Measurements from ENCODE around the gene GOLPH3L. TPM values are rescaled to one million over a fixed set of nuclear protein-coding genes. Genes with fewer than 3 reads are reported as not detected.
A peak's percentile ranks its signal among the peaks of the same experiment; 100 is the strongest.
"Not testable (repeated sequence)": the region's sequence is repeated elsewhere in the genome, so short reads cannot be mapped to it uniquely, and the experiment has no call there.

GOLPH3L gene
- total RNA-seq, 3 donors from 2014 or later: 22.2 to 44.3 (median 31.8) TPM

DNA sequence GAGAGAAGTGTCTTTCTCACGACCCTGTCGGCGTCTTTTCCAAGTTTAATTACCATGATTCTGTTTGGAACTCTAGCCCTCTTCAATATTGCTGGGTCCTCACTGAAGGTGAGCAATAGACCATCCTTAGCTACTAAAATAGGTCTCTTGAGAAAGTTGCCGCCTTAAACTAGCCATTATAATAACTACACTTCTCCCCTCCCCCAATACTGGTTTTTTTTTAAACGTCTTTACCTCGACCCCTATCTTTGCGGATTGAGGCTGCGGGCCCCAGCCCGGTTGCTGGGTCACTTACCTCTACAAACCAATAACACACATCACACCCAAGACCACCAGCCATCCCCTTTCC is 68.2 kb downstream of the GOLPH3L start:
- intact Hi-C loops (cut with DNase I; ENCODE audit: low total_unique reads): loop anchor here (5.0 kb wide), 1 partner anchor 66 kb away; no protein-coding TSS in a partner anchor
- Histone ChIP-seq H3K4me1 (peaks cover 0 to 7% of the 10 kb centered on the region in 2 donors), H3K27me3 (no peaks in the 10 kb centered on the region), H3K4me3 (peak overlapping the region; percentile 53 to 70 (median 67)), H3K9me3 (no peaks in the 10 kb centered on the region), H3K36me3 (no peaks in the 10 kb centered on the region), H3K27ac (peak overlapping the region; percentile 96 to 97)
- no peak for DNase-seq (ENCODE audit: low spot score in 2 of 2)
- TF ChIP-seq POLR2AphosphoS5 (IDR thresholded peaks at IDR 0.05): no peak
- no peak for TF ChIP-seq CTCF (IDR thresholded peaks at IDR 0.05)
- TF ChIP-seq POLR2A (IDR thresholded peaks at IDR 0.05): no peak

- Histone ChIP-seq H3K36me3 (no peaks in the 10 kb centered on the region), H3K9me3 (no peaks in the 10 kb centered on the region), H3K4me3 (peak overlapping the region in 2 of 3 donors; percentile 67 to 70), H3K27me3 (no peaks in the 10 kb centered on the region), H3K4me1 (peaks cover 0 to 7% of the 10 kb centered on the region in 2 donors), H3K27ac (peak overlapping the region in 1 of 2 donors; percentile 97)
- TF ChIP-seq CTCF (IDR thresholded peaks at IDR 0.05): no peak
- no peak for TF ChIP-seq POLR2AphosphoS5 (IDR thresholded peaks at IDR 0.05)
- no peak for TF ChIP-seq POLR2A (IDR thresholded peaks at IDR 0.05)
- intact Hi-C loops (cut with DNase I; ENCODE audit: low total_unique reads): loop anchor here (5.0 kb wide), 1 partner anchor 66 kb away; no protein-coding TSS in a partner anchor
- no peak for DNase-seq (ENCODE audit: low spot score in 2 of 2)
Observed at GRCh38 chr1:150627826-150628410, 69.0 kb downstream of the GOLPH3L start.

DNA sequence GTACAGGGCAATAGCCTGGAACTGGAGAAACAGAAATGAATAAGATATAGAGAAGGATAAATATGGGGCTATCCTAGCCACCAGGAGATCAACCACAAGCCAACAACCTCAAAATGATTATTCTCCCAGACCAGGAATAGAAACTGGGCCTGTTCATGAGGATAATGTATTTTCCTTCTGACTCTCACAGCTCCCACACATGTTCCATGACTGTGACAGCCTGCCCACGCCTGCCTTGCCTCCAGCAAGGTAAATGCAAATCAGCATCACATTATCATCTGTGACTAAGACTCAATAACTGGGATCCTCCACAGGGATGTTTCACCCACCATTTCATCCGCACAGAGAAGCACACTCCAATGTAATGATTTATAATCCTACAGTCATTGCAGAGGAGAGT is 70.8 kb downstream of the GOLPH3L start:
- TF ChIP-seq POLR2AphosphoS5 (IDR thresholded peaks at IDR 0.05) (no peak), POLR2A (IDR thresholded peaks at IDR 0.05) (no peak), CTCF (IDR thresholded peaks at IDR 0.05) (no peak)
- Histone ChIP-seq H3K36me3 (no peaks in the 10 kb centered on the region), H3K4me3 (no peak overlapping the region), H3K27me3 (no peaks in the 10 kb centered on the region), H3K27ac (peak overlapping the region; percentile 77 to 81), H3K9me3 (no peaks in the 10 kb centered on the region), H3K4me1 (peaks cover 0 to 16% of the 10 kb centered on the region in 2 donors)
- intact Hi-C loops (cut with DNase I; ENCODE audit: low total_unique reads): loop anchor here (5.0 kb wide), 1 partner anchor 64 kb away; no protein-coding TSS in a partner anchor
- no peak for DNase-seq (ENCODE audit: low spot score in 2 of 2)

DNA sequence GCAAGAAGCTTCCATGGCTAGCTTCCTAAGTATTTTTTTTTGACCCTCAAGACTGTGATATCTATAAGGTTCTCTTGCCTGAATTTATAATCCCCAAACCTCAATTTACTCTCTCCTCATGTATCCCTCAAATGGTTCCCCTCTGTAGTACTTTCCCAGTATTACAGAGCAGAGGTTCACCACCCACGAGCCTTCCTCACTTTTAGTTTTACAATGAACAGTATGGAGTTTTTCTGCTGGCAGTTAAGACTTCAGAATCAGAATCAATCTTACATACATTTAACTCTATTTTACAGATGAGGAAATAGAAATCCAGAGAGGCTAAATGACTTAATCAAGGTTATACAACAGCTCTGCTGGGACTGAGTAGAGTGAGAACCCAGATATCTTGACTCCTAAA is 72.4 kb downstream of the GOLPH3L start:
- intact Hi-C loops (cut with DNase I; ENCODE audit: low total_unique reads); H3K9me3 ChIP-seq; DNase-seq (ENCODE audit: low spot score in 2 of 2); H3K27me3 ChIP-seq; H3K36me3 ChIP-seq; H3K4me3 ChIP-seq: not testable (repeated sequence)
- H3K4me1 ChIP-seq: peaks cover 0 to 27% of the 10 kb centered on the region in 2 donors
- H3K27ac ChIP-seq: peak overlapping the region; percentile 77 to 81

GRCh38 chr1:150624134-150624533 is 72.8 kb downstream of the GOLPH3L start:
- peak in 1 of 3 donors; percentile 58 for TF ChIP-seq POLR2AphosphoS5 (IDR thresholded peaks at IDR 0.05)
- H3K27me3 ChIP-seq; H3K9me3 ChIP-seq; H3K4me3 ChIP-seq; intact Hi-C loops (cut with DNase I; ENCODE audit: low total_unique reads); H3K36me3 ChIP-seq: not testable (repeated sequence)
- DNase-seq (ENCODE audit: low spot score in 2 of 2): peak; percentile 63 to 70
- Histone ChIP-seq H3K27ac (peak overlapping the region; percentile 77 to 81), H3K4me1 (peaks cover 0 to 27% of the 10 kb centered on the region in 2 donors)

- H3K36me3 ChIP-seq: no peaks in the 10 kb centered on the region
- peaks cover 0 to 21% of the 10 kb centered on the region in 2 donors for H3K4me1 ChIP-seq
- intact Hi-C loops (cut with DNase I; ENCODE audit: low total_unique reads): no loop called here
Observed at GRCh38 chr1:150622303-150622975, 74.5 kb downstream of the GOLPH3L start.

More at GRCh38 chr1:150622303-150622975, 74.5 kb downstream of the GOLPH3L start:
- DNase-seq (ENCODE audit: low spot score in 2 of 2): no peak
- Histone ChIP-seq H3K4me3 (no peak overlapping the region), H3K27ac (peak overlapping the region; percentile 74 to 81), H3K9me3 (no peaks in the 10 kb centered on the region), H3K27me3 (no peaks in the 10 kb centered on the region)
- TF ChIP-seq POLR2AphosphoS5 (IDR thresholded peaks at IDR 0.05): no peak
- TF ChIP-seq POLR2A (IDR thresholded peaks at IDR 0.05): no peak
- no peak for TF ChIP-seq CTCF (IDR thresholded peaks at IDR 0.05)
